GM19193 (cell line): ENCODE measurements around the gene CATSPERE.

ENCODE experiments used
- POLR2A ChIP-seq: IDR thresholded peaks from 4 replicates; pipeline ENCODE4 v1.6.1; 2011; ENCODE audit not compliant: insufficient read depth, insufficient read length; ENCODE audit errors: extremely low read depth

Gene CATSPERE

DNA sequence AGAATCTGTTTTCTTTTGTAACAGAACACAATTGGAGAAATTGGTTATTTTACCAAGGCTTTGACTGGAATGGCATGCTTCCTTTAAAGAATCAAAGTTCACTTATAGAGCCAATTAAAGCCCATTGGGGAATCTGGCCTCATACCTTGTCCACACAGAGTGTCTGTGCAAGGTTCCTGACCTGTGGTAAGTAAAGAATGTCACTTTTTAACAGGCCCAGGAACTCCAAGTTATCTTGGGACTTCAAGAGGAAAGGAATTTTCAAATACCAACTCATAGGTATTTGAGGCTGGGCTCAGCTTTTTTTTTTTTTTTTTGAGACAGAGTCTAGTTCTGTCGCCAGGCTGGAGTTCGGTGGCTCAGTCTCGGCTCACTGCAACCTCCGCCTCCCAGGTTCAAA, 2.3 kb upstream of the CATSPERE start:
- TF ChIP-seq POLR2A, result no peak

GRCh38 chr1:244460197-244460596, 876 bp upstream of the CATSPERE start:
- TF ChIP-seq POLR2A, result no peak

DNA sequence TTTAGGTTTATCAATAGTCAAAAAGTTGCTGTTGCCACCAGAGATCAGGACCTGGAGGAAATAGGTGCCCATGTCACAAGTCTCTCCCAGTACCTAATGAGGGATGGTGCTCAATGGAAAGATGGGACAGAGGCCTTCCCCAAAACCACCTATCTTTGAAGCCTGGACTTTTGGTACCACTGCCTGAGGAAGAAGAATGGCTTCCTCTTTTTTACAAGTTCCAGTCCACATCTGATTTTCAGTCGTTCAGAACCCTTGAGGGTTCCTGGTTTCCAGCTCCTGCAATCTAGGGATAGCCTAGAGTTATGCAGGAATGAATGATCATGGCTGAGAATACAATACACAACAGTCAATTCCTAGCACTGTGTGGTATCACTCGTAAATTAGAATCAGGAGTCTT, 5.7 kb downstream of the CATSPERE start:
- TF ChIP-seq POLR2A, result no peak

DNA sequence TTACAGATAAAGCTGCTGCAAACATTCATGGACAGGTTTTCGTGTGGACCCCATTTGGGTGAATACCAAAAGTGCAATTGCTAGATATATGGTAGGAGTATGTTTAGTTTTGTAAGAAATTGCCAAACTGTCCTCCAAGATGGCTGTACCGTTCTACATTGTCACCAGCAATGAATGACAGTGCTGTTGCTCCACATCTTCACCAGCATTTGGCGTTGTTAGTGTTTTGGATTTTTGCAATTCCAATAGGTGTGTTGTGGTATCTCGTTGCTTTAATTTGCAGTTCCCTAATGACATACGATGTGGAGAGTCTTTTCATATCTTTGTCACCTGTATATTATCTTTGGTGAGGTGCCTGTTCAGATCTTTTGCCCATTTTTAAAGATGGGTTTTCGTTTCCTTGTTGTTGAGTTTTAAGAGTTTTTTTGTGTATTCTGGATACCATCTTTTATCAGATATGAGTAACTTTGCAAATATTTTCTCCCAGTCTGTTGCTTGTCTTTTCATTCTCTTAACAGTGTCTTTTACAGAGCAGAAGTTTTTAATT, 12.1 kb downstream of the CATSPERE start:
- no peak for TF ChIP-seq POLR2A

DNA sequence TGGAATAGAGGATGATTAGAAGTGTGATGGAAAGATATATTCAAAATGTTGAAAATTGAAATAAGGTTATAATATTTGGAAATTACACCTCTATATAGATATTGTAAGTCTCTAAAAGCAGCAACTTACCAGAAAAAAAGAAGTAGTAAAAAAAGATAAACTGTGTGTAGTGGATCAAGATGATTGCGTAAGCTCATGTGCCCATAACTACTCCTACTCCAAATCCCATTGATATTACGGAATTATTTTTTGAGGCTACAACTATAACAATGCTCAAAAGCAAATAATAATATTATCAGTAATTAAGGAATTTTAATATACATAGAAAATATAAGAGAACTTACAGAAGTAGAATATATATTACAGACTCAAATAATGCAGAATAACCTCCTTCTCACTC, 33.6 kb downstream of the CATSPERE start:
- TF ChIP-seq POLR2A, result no peak

- TF ChIP-seq POLR2A, result no peak
Observed at GRCh38 chr1:244496186-244496585, 35.1 kb downstream of the CATSPERE start.

DNA sequence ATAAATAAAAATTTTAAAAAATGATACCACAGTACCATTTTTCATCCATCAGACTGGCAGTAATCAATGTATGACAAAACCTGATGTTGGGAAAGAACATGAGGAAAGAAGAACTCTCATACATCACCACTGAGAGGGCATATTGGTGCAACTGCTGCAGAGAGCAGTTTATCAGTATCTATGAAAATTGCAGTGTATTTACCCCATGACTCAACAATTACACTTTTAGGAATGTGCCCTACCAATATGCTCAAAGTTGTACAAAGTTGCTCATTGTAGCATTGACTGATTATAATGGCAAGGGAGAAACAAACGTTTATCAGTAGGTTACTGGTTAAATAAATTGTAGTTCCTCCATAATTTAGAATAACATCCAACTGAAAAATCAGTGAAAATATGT, 36.7 kb downstream of the CATSPERE start:
- TF ChIP-seq POLR2A, result no peak

DNA sequence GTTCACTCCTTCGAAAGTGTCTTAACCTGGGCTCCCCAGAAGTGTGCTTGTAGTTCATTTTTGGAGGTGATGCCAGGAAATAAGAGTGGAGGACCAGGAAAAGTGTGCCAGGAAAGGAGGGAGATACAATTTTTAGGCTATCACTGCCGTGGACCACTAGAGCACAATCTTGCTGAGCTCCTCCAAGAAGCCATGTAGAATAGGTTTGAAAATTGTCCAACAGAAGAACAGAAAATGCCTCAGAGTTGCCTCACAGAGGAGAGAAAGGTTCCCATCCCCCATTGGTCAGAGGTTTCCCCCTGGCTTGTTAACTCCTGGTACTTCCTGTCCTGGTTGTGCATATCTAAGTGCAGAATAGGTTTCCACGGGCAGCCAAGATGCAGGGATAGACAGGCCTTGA, 41.6 kb downstream of the CATSPERE start:
- TF ChIP-seq POLR2A, result no peak

DNA sequence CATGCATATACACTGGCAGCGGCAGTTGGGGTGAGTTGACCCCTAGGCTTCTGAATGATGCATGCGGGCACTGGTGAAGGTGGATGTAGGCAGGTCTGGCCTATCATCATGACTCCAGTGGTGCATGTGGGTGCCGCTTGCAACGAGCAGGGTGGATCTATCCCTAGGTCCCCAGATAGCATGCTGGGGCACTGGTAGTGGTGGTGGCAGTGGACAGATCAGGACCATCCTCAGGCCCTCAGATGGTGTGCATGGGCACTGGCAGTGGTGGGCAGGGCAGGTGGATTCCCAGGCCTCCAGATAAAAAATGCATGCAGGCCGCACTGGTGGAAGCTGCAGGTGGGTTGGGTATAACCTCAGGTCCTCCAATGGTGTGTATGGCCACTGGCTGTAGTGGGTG, 52.4 kb downstream of the CATSPERE start:
- no peak for TF ChIP-seq POLR2A

- TF ChIP-seq POLR2A, result no peak
Observed at GRCh38 chr1:244515680-244516079, 54.6 kb downstream of the CATSPERE start.

GRCh38 chr1:244536316-244536715, 75.2 kb downstream of the CATSPERE start:
- no peak for TF ChIP-seq POLR2A

DNA sequence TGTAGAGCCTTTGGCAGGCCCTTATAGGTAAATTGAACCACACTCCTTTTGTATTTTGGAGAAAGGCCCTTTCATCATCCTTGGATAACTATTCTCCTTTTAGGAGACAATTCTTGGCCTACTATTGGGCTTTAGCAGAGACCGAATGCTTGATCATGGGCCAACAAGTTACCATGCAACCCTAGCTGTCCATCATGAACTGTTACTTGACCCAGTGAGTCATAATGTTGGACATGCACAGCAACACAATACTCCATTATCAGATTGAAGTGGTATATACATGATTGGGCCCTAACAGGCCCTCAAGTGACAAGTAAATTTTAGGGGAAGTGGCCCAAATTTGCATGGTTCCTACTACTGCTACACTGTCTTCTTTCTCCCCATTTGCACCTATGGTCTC, 84.4 kb downstream of the CATSPERE start:
- TF ChIP-seq POLR2A, result no peak

- TF ChIP-seq POLR2A, result no peak
Observed at GRCh38 chr1:244548558-244549115, 87.6 kb downstream of the CATSPERE start.

DNA sequence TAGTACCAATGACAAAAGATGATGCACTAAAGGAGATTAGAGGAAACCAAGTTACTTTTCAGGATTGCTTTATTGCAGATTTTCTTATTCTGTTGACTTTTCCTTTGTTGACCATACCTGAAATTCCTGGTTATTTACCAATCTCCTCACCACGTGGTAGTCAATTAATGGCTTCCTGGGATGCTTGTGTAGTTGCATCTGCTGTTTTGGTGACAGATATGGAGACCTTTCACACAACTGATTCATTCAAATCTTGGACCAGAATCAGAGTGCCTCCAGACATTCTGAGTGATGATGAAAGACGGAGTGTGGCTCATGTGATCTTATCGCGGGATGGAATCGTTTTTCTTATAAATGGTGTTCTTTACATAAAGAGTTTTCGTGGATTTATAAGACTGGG, 91.3 kb downstream of the CATSPERE start:
- no peak for TF ChIP-seq POLR2A

GRCh38 chr1:244556263-244556662, 95.2 kb downstream of the CATSPERE start:
- no peak for TF ChIP-seq POLR2A

GRCh38 chr1:244557565-244557964, 96.5 kb downstream of the CATSPERE start:
- TF ChIP-seq POLR2A, result no peak

DNA sequence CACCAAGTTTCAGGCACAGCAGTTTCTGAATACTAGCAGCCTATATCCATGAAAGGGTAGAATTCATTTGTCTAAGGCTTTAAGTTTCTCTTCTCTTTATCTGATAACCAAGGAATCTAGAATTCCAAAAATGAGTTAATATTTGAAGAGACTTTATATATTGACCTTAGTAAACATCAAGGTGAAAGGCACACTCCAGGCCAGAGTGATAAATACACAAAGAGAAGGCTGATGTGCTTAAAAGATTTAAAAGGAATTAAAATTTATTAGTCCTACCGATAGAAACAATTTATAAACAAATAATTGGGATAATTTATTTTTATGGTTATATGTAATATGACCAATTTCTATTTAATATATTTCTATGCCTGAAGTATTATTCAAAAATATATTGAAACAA, 98.5 kb downstream of the CATSPERE start:
- TF ChIP-seq POLR2A, result no peak
